ENCODE data around the gene RCBTB2. TPM values are rescaled to one million over a fixed set of nuclear protein-coding genes. Genes with fewer than 3 reads are reported as not detected.
"Not testable (repeated sequence)": the region's sequence is repeated elsewhere in the genome, so short reads cannot be mapped to it uniquely, and the experiment has no call there.

RCBTB2 gene
- polyA plus RNA-seq, 10 donors, result 20.2 to 35.7 (median 23.4) TPM

DNA sequence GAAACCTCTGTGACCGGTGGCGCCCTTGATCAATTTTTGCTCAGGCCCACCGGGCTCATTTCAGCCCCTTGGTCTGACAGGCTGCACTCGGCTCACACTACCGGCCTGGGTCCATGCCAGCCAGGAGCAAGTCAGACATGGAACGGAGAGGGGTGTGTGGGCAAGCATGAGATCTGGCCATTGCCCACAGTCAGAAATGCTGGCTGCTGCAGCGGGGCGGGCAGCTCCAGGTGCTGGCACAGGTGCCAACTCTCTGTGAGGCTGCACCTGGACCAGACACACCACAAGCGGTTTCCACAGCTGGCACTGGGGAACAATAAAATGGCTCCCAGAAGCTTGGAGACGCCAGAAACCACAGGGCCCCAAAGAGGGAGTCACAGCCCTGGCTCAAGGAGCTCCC lies 76.3 kb downstream of the RCBTB2 start:
- no peak for DNase-seq

DNA sequence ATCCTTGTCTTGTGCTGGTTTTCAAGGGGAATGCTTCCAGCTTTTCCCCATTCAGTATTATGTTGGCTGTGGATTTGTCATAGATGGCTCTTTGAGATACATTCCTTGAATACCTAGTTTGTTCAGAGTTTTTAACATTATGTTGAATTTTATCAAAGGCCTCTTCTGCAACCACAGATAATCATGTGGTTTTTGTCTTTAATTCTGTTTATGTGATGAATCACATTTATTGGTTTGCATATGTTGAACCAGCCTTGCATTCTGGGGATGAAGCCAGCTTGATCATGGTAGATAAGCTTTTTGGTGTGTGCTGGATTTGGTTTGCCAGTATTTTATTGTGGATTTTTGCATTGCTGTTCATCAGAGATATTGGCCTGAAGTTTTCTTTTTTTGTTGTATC lies 81.7 kb downstream of the RCBTB2 start:
- not testable (repeated sequence) for DNase-seq

DNA sequence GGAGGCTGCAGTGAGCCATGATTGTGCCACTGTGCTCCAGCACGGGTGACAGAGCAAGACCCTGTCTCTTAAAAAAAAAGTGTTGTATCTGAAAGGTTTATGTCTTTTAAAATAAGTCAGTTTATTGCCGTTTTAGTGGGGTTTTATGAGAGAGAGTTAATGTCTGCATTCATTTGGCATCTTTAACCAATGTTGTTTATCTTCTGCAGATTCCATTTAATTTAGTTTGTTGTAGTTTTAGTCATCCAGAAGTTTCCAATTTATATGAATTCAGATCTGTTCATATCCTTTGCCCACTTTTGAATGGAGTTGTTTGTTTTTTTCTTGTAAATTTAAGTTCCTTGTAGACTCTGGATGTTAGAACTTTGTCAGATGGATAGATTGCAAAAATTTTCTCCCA lies 83.2 kb downstream of the RCBTB2 start:
- DNase-seq, result no peak

DNA sequence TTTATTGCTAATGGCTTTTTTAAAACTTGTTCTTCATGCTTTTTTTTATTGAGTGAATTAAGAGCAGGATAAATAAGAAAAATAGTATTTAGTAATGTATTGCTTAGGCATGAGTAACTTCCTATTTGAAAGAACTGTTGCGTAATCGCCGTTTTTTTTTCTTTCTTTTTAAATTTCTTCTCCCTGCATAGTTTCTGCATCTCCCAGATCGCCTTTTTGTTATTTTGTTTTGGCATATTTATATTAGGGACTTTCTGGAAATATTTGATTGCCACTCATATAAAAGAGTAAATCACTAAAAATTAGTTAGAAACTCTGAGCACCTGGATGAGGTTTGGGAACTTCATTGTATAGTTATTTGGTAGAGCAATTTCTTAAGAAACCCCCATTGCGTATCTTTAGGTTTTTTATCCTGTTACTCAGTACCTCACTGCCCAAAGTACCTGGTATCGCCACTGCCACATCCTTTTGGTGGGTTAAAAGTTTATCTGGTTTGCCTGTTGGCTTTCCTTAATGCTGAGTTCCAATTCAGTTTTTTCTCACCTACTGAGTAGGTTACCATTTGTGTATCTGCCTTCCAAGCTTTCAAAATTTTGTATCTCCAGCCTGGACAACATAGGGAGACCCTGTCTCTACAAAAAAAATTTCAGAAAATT lies 83.8 kb downstream of the RCBTB2 start:
- DNase-seq, result no peak

DNA sequence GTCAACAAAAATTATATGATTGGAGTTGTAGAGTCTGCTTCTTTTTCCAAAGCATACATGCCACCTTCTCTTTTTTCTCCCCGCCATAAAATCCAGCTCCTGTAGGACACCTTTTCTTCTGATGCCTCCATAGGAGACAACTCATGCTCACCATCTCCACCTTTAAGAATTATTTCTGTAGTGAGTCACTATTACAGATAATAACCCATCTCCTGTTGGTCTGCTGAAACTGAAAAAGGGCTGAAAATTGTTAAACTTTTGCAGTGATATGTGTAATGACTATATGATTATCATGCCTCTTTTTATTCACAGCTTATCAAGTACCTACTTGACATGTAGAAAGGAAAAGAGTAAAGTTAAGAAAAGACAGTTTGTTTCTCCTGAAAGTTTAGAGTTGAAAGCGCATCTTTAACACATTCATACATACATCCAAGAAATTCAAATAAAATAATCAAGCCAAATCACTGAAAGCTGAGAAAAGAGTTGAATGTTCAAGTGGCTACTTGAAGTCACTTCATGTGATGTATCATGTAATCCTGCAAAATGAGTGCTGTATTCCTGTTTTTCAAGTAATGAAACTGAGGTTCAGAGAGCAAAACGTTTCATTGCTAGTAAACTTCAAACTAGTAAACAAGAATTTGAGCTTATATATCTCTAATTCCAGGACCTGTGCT lies 84.5 kb downstream of the RCBTB2 start:
- DNase-seq, result no peak

DNA sequence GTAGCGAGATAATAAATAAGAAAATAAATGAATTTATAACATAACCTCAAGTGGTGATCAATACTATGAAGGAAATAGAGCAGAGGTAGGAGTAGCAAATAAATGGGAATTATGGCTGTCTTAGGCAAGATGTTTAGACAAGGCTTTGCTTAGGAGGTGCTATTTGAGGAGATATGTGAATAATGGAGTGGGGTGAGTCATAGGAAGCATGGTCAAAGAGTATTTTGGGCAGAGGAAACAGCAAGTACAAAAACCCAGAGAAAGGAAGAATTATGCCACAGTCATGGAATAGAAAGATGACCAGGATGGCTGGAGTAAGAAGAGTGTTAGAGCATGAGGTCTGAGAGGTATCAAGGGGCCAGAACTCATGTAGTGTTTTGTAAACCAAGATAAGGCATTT lies 86.4 kb downstream of the RCBTB2 start:
- DNase-seq, result no peak

DNA sequence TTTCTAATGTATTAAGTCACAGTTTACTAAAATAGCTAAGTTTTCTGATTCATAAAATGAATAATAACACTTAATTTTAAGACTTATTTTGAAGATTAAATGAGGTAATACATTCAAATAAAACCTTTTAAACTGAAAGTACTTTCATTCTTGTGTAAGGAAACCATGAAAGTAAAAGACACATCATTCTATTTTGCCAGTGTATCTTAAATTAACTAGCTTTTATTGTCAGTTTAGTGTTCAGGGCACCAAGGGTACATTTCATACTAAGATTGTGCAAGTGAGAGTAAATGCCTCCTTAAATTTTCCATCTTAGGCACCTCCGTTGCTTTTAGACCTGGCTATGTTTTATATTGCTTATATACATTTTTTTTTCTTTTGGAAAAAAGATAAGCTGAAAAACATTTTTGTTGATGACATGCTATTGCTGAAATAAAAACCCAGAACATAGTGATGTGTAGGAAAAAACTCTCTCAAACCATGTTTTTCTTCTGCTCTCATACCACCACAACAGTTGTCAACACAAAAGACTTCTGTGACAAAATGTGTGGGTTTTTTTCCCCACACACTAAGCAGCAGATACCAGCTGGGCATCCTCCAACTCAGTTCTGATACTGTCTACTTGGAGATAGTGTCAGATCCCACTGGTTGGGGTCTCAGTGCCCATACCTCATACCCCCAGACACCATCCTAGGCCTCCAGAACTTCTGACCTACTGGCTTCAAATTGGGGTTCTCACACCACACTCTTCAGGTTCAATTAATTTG lies 89.3 kb downstream of the RCBTB2 start:
- DNase-seq, result no peak

Other genes starting within 250 kb of the RCBTB2 start
- gene RB1, start 229.3 kb downstream of the RCBTB2 start, polyA plus RNA-seq (ENCODE audit: insufficient read length in 10 of 10), result 10 to 100 TPM; 48.1 to 77.1 (median 61.1) TPM
- gene LPAR6, start 120.0 kb downstream of the RCBTB2 start, polyA plus RNA-seq (ENCODE audit: insufficient read length in 10 of 10), result 10 to 100 TPM; 20.2 to 37.3 (median 28.2) TPM
- gene CYSLTR2, start 120.8 kb upstream of the RCBTB2 start, polyA plus RNA-seq (ENCODE audit: insufficient read length in 10 of 10), result under 1 TPM; 0.05 to 0.71 (median 0.31) TPM

Data from muscle of back (tissue), 11 donors.